Breast epithelium (tissue), 4 donors: ENCODE results near the gene C17orf100. TPM values are rescaled to one million over a fixed set of nuclear protein-coding genes. Genes with fewer than 3 reads are reported as not detected.

Experiments used
- DNase-seq, 2 donors: peaks; one replicate each; pipeline ENCODE4 v3.0.0-alpha.2; 2019; ENCODE audit warnings: low spot score in 2 of 2
- H3K27ac ChIP-seq, 2 donors: fragments of 200-600 bp; sonication (generic) in 1 of 2; one replicate each; pipeline ENCODE4 v1.5.1; 2016 to 2019; ENCODE audit warnings: mild to moderate bottlenecking in 1 of 2
- H3K27me3 ChIP-seq, 2 donors: fragments of 200-600 bp; sonication (generic) in 1 of 2; one replicate each; pipeline versions ENCODE4 v1.5.1 to v1.6.0; 2017 to 2019; ENCODE audit warnings: control low read depth in 1 of 2, mild to moderate bottlenecking in 1 of 2
- H3K36me3 ChIP-seq: fragments of 200-600 bp; one replicate; pipeline ENCODE4 v1.5.1; 2019
- H3K4me1 ChIP-seq, 2 donors: fragments of 200-600 bp; sonication (generic); one replicate each; pipeline ENCODE4 v1.5.1; 2016 to 2019; ENCODE audit warnings: control low read depth in 1 of 2
- H3K4me3 ChIP-seq, 3 donors: fragments of 200-600 bp; sonication (generic); 1 replicate in 2 of 3; 2 replicates in 1 of 3; pipeline ENCODE4 v1.5.1; 2016 to 2019; ENCODE audit warnings: mild to moderate bottlenecking in 3 of 3, moderate library complexity in 2 of 3
- H3K9me3 ChIP-seq, 2 donors: fragments of 200-600 bp; sonication (generic) in 1 of 2; one replicate each; pipeline ENCODE4 v1.5.1; 2016 to 2019; ENCODE audit warnings: control low read depth in 1 of 2
- CTCF ChIP-seq, 3 donors: fragments of 450-650 bp; IDR thresholded peaks; one replicate each; pipeline ENCODE4 v1.5.1; 2016 to 2017; ENCODE audit warnings: antibody characterized with exemption in 3 of 3, mild to moderate bottlenecking in 3 of 3, moderate library complexity in 3 of 3
- POLR2A ChIP-seq: fragments of 450-650 bp; IDR thresholded peaks from one replicate; pipeline ENCODE4 v1.6.1; 2016; ENCODE audit warnings: antibody characterized with exemption, mild to moderate bottlenecking, moderate library complexity
- POLR2AphosphoS5 ChIP-seq, 3 donors: sonication (generic); formaldehyde crosslinking; IDR thresholded peaks; one replicate each; pipeline ENCODE4 v1.6.1; 2017; ENCODE audit warnings: antibody characterized with exemption in 3 of 3
- intact Hi-C: fragments of 100-400 bp; cut with DNase I; formaldehyde crosslinking; loops from one replicate; pipeline ENCODE4 v1.15.1; 2023; ENCODE audit warnings: low total_unique reads
- total RNA-seq, 3 donors: library from RNA; depleted of rRNA; stranded (reverse); fragments of >200 nt; gene quantifications; one replicate each; pipeline ENCODE4 v1.1.0, GENCODE V29; 2016

C17orf100 gene
- total RNA-seq, 3 donors from 2014 or later = 0.16 to 0.98 (median 0.88) TPM

GRCh38 chr17:6699997-6700947 lies 48.7 kb downstream of the C17orf100 start:
- TF ChIP-seq POLR2A = no peak
- H3K27me3 ChIP-seq = no peaks in the 10 kb centered on the region
- no peaks in the 10 kb centered on the region for H3K36me3 ChIP-seq
- intact Hi-C loops = no loop called here
- H3K4me1 ChIP-seq = no peaks in the 10 kb centered on the region
- H3K27ac ChIP-seq = no peak overlapping the region
- no peak overlapping the region for H3K4me3 ChIP-seq
- no peaks in the 10 kb centered on the region for H3K9me3 ChIP-seq
- DNase-seq = no peak

GRCh38 chr17:6700948-6701307 lies 49.4 kb downstream of the C17orf100 start:
- DNase-seq = no peak

GRCh38 chr17:6701719-6702118 lies 50.2 kb downstream of the C17orf100 start:
- Histone ChIP-seq H3K27me3 (no peaks in the 10 kb centered on the region), H3K4me3 (no peak overlapping the region), H3K36me3 (no peaks in the 10 kb centered on the region), H3K4me1 (no peaks in the 10 kb centered on the region), H3K27ac (no peak overlapping the region), H3K9me3 (no peaks in the 10 kb centered on the region)
- TF ChIP-seq POLR2AphosphoS5 (IDR thresholded peaks at IDR 0.05) (no peak), CTCF (IDR thresholded peaks at IDR 0.05) (no peak), POLR2A (no peak)
- intact Hi-C loops = no loop called here
- no peak for DNase-seq

More at GRCh38 chr17:6700948-6701307, 49.4 kb downstream of the C17orf100 start:
- Histone ChIP-seq H3K36me3 (no peaks in the 10 kb centered on the region), H3K4me1 (no peaks in the 10 kb centered on the region), H3K27ac (no peak overlapping the region), H3K9me3 (no peaks in the 10 kb centered on the region), H3K4me3 (no peak overlapping the region), H3K27me3 (no peaks in the 10 kb centered on the region)
- intact Hi-C loops = no loop called here
- no peak for TF ChIP-seq POLR2A
- no peak for TF ChIP-seq POLR2AphosphoS5 (IDR thresholded peaks at IDR 0.05)
- no peak for TF ChIP-seq CTCF (IDR thresholded peaks at IDR 0.05)

GRCh38 chr17:6702567-6703215 lies 51.1 kb downstream of the C17orf100 start:
- no peak for DNase-seq
- Histone ChIP-seq H3K4me3 (no peak overlapping the region), H3K27me3 (no peaks in the 10 kb centered on the region), H3K36me3 (no peaks in the 10 kb centered on the region), H3K9me3 (no peaks in the 10 kb centered on the region), H3K27ac (no peak overlapping the region), H3K4me1 (no peaks in the 10 kb centered on the region)
- intact Hi-C loops = no loop called here
- no peak for TF ChIP-seq CTCF (IDR thresholded peaks at IDR 0.05)
- TF ChIP-seq POLR2A = no peak
- no peak for TF ChIP-seq POLR2AphosphoS5 (IDR thresholded peaks at IDR 0.05)

Other genes starting within 250 kb of the C17orf100 start
- gene AIPL1, start 216.6 kb upstream of the C17orf100 start, total RNA-seq = not detected
- 1 to 10 TPM in 1 of 3 donors, not detected in 2; 4.3 TPM for gene PIMREG, start 207.3 kb upstream of the C17orf100 start, total RNA-seq
- gene PITPNM3, start 95.2 kb upstream of the C17orf100 start, total RNA-seq = 1 to 10 TPM; 1.6 to 1.8 (median 1.6) TPM
- 10 to 100 TPM; 10.1 to 26.5 (median 25.6) TPM for gene KIAA0753, start 11.1 kb upstream of the C17orf100 start, total RNA-seq
- 100 to 1,000 TPM; 125 to 145 (median 134) TPM for gene TXNDC17, start 10.7 kb upstream of the C17orf100 start, total RNA-seq
- 10 to 100 TPM in 2 of 3 donors, 1 to 10 TPM in 1; 5.4 to 13.4 (median 12.9) TPM for gene MED31, start 157 bp upstream of the C17orf100 start, total RNA-seq
- under 1 TPM in 1 of 3 donors, not detected in 2; 0.32 TPM for gene SLC13A5, start 61.6 kb downstream of the C17orf100 start, total RNA-seq
- 10 to 100 TPM; 15.2 to 25.6 (median 25.2) TPM for gene XAF1, start 104.3 kb downstream of the C17orf100 start, total RNA-seq
- gene FBXO39, start 124.5 kb downstream of the C17orf100 start, total RNA-seq = 1 to 10 TPM in 2 of 3 donors, not detected in 1; 1.0 to 1.3 TPM
- gene TEKT1, start 180.0 kb downstream of the C17orf100 start, total RNA-seq = not detected